Measurements from ENCODE around the gene PAX8. TPM values are rescaled to one million over a fixed set of nuclear protein-coding genes. Genes with fewer than 3 reads are reported as not detected.

Gene PAX8
- total RNA-seq, 4 donors from 2014 or later: 2.8 to 23.9 (median 6.0) TPM

DNA sequence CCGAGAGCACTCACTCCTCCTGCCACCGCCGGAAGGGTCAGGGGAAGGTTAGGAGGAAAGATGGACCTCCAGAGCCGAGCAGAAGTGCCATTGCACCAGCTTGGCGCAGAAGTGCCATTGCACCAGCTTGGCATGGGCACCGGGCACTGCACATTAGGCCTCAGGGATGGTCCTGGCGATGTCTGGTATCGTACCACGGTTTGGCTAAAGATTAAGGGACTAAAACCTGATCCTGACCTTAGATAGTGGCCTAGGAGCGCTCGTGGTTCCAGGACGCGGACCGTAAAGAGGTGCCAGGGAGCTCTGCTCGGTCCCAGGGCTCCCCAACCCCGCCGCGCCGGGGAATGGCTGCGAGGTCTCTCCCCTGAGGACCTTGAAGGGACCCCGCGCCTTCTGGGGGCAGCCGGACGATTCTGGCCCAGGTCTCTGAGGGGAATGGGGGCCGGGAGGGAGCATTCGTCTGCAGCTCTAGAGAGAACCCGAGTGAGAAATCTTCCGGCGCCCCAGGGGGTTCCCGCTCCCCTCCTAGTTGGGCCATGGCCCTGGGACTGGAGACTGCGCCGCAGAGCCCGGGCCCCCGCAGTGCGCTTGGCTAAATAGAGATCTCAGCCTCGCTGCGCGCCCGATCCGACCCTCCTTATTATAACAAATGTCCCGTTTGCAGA, 1.8 kb downstream of the PAX8 start:
- peaks cover 0 to 4% of the 10 kb centered on the region in 2 donors for H3K4me1 ChIP-seq
- no peaks in the 10 kb centered on the region for H3K36me3 ChIP-seq
- TF ChIP-seq, protein P1, sequence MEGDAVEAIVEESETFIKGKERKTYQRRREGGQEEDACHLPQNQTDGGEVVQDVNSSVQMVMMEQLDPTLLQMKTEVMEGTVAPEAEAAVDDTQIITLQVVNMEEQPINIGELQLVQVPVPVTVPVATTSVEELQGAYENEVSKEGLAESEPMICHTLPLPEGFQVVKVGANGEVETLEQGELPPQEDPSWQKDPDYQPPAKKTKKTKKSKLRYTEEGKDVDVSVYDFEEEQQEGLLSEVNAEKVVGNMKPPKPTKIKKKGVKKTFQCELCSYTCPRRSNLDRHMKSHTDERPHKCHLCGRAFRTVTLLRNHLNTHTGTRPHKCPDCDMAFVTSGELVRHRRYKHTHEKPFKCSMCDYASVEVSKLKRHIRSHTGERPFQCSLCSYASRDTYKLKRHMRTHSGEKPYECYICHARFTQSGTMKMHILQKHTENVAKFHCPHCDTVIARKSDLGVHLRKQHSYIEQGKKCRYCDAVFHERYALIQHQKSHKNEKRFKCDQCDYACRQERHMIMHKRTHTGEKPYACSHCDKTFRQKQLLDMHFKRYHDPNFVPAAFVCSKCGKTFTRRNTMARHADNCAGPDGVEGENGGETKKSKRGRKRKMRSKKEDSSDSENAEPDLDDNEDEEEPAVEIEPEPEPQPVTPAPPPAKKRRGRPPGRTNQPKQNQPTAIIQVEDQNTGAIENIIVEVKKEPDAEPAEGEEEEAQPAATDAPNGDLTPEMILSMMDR (IDR thresholded peaks at IDR 0.05): no peak
- no peak for TF ChIP-seq POLR2A (IDR thresholded peaks at IDR 0.05)
- H3K27me3 ChIP-seq: peaks cover 12 to 50% of the 10 kb centered on the region in 2 donors
- no peak overlapping the region for H3K4me3 ChIP-seq
- no peak for DNase-seq
- H3K9me3 ChIP-seq: no peaks in the 10 kb centered on the region
- intact Hi-C loops (cut with DNase I; ENCODE audit: low total_unique reads): no loop called here
- H3K27ac ChIP-seq: no peak overlapping the region

DNA sequence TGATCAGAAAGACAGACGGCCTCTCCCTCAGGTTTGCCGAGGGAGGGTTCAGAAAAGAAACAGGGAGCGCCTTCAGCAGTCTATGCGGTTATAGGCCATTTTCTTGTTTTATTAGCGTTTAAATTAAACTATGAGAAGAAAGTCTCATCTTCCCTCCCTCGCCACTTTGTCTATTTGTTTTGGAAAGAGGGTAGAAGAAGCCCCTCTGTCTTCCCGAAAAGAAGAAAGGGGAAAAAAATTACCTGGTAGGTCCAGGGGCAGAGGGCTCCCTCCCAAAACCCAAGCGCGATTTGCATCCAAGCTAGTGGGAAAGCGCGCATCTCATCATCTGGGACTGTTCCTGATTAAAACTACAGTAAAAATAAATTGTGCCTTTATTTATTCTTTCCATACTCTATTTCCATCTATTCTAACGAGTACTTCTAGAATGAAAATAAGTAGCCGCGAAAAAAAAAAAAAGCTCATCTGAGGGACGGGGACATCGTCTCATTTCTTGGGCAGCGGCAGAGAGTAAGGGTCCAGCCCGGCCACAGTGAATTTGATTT, 2.4 kb downstream of the PAX8 start:
- H3K9me3 ChIP-seq: no peaks in the 10 kb centered on the region
- H3K4me3 ChIP-seq: no peak overlapping the region
- H3K36me3 ChIP-seq: no peaks in the 10 kb centered on the region
- H3K27me3 ChIP-seq: peaks cover 12 to 52% of the 10 kb centered on the region in 2 donors
- intact Hi-C loops (cut with DNase I; ENCODE audit: low total_unique reads): no loop called here
- no peak for DNase-seq
- peaks cover 0 to 4% of the 10 kb centered on the region in 2 donors for H3K4me1 ChIP-seq
- no peak overlapping the region for H3K27ac ChIP-seq
- no peak for TF ChIP-seq POLR2A (IDR thresholded peaks at IDR 0.05)
- TF ChIP-seq, protein P1 (IDR thresholded peaks at IDR 0.05): no peak

DNA sequence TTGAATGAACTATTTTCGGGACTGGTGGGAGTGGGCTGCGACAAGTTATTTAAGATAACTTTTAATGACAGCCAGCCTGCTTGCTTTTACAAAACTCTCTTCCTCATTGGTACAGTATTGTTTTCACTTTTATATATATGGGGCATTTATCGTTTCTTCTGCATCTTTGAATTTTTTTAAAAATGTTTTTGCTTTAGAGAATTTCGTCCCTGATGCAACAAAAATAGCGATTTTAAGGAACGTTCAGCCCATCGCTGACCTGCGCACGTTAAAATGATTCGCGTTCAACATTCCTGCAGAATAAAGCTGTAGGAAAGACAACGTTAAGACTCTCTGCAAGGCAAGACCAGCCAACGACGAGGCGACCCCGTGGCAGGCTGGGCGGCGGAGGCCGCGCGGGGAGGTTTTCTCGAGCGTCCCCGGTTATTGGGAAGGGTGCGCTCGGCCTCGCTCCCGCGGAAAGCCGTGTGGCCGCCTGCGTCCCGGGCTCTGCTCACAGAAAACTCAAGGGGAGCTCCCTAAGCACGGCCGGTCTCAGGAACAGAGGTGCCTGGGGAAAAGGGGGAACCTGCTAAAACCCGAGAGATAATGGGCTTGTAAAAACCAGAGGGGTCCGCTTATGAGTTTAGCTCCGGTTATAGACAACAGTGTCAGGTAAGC, 3.0 kb downstream of the PAX8 start:
- no peak overlapping the region for H3K4me3 ChIP-seq
- TF ChIP-seq POLR2A (IDR thresholded peaks at IDR 0.05): no peak
- TF ChIP-seq, protein P1 (IDR thresholded peaks at IDR 0.05): no peak
- H3K4me1 ChIP-seq: peaks cover 0 to 4% of the 10 kb centered on the region in 2 donors
- peaks cover 12 to 54% of the 10 kb centered on the region in 2 donors for H3K27me3 ChIP-seq
- intact Hi-C loops (cut with DNase I; ENCODE audit: low total_unique reads): no loop called here
- no peaks in the 10 kb centered on the region for H3K9me3 ChIP-seq
- DNase-seq: no peak
- H3K27ac ChIP-seq: no peak overlapping the region
- H3K36me3 ChIP-seq: no peaks in the 10 kb centered on the region

DNA sequence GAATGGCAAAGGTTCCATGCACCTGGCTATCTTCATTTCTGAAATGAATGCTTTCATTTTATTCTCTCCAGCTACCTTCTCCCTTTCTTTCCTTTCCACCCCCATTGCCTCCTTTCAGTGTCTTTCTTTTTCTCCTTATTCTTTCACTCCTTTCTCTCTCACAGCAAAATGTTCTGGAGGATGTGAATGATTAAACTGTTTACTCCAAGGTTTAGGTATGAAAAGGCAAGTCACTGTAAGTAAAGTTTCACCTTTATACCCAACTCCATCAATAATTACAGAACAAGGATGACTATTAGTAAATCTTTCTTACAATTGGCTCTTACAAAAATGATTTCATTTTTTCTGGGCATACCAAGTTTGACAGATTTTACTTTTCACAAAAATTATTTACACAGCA, 4.3 kb downstream of the PAX8 start:
- H3K9me3 ChIP-seq: no peaks in the 10 kb centered on the region
- H3K4me1 ChIP-seq: peaks cover 0 to 4% of the 10 kb centered on the region in 2 donors
- peaks cover 12 to 54% of the 10 kb centered on the region in 2 donors for H3K27me3 ChIP-seq
- TF ChIP-seq POLR2A (IDR thresholded peaks at IDR 0.05): no peak
- TF ChIP-seq, protein P1 (IDR thresholded peaks at IDR 0.05): no peak
- intact Hi-C loops (cut with DNase I; ENCODE audit: low total_unique reads): no loop called here
- no peak overlapping the region for H3K27ac ChIP-seq
- H3K4me3 ChIP-seq: no peak overlapping the region
- DNase-seq: no peak
- no peaks in the 10 kb centered on the region for H3K36me3 ChIP-seq

DNA sequence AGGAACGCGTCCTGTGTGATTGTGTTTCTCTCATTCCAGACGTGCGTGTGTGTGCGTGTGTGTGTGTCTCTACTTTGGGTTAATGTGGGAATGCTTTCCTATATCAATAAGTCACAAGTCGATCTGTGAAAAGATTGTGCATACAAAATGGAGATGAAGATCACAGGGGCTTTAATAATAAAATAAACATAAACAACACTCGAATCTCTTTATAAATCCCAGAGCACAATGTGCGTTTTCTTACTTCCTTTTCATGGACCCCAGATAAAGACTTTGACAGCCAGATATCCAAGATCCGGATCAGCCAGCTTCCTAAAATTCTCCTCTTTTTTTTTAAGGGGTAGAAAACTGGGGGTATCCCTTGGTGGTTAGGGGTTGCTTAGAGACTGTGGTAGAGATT, 4.7 kb downstream of the PAX8 start:
- H3K27me3 ChIP-seq: peaks cover 12 to 54% of the 10 kb centered on the region in 2 donors
- H3K27ac ChIP-seq: no peak overlapping the region
- peaks cover 0 to 4% of the 10 kb centered on the region in 2 donors for H3K4me1 ChIP-seq
- intact Hi-C loops (cut with DNase I; ENCODE audit: low total_unique reads): no loop called here
- H3K36me3 ChIP-seq: no peaks in the 10 kb centered on the region
- TF ChIP-seq POLR2A (IDR thresholded peaks at IDR 0.05): no peak
- TF ChIP-seq, protein P1 (IDR thresholded peaks at IDR 0.05): no peak
- no peak for DNase-seq
- no peak overlapping the region for H3K4me3 ChIP-seq
- no peaks in the 10 kb centered on the region for H3K9me3 ChIP-seq
